B cell (primary cell): Measurements from ENCODE around the gene UGT1A4. TPM values are rescaled to one million over a fixed set of nuclear protein-coding genes. Genes with fewer than 3 reads are reported as not detected.

Experiments
- ATAC-seq: fragments of 200-7000 bp; cut with Tn5 transposase; one replicate; pipeline ENCODE4 v1.10.0; 2021; ENCODE audit warnings: low read depth, mild to moderate bottlenecking, moderate number of reproducible peaks, moderate library complexity
- CTCF ChIA-PET: fragments of 350-600 bp; sonication (Branson Sonifier 250); formaldehyde crosslinking; loops from one replicate; lab custom pipeline; 2021; ENCODE audit warnings: antibody characterized with exemption, inconsistent platforms; lab: Charles Lee
- POLR2A ChIA-PET: fragments of 350-600 bp; sonication (Branson Sonifier 250); formaldehyde crosslinking; loops from one replicate; lab custom pipeline; 2021; ENCODE audit warnings: antibody characterized with exemption; lab: Charles Lee
- DNase-seq: peaks from one replicate; pipeline ENCODE4 v3.0.0; 2013
- H2AFZ ChIP-seq: 2 replicates; pipeline ENCODE4 v1.6.1; 2012; ENCODE audit warnings: mild to moderate bottlenecking, low read depth, low read length; ENCODE audit not compliant: insufficient read depth, poor library complexity, severe bottlenecking
- H3K27ac ChIP-seq, 2 donors: 1 replicate in 1 of 2; 2 replicates in 1 of 2; pipeline ENCODE4 v1.5.1; 2012 to 2013; ENCODE audit warnings: low read length in 2 of 2, mild to moderate bottlenecking in 2 of 2, moderate library complexity in 1 of 2
- H3K27me3 ChIP-seq, 4 experiments: fragments of 200-600 bp in 1 of 4; sonication (generic) in 1 of 4; replicated peaks in 1 of 4; 1 replicate in 2 of 4; 2 replicates in 2 of 4; pipeline versions ENCODE4 v1.6.1 to v1.7.0; 2013 to 2016; ENCODE audit warnings: low read length in 3 of 4, mild to moderate bottlenecking in 2 of 4, mixed read lengths in 1 of 4, moderate library complexity in 1 of 4; ENCODE audit not compliant: insufficient read depth in 4 of 4, control insufficient read depth in 3 of 4; ENCODE audit errors: control extremely low read depth in 1 of 4
- H3K36me3 ChIP-seq, 2 experiments: replicated peaks in 1 of 2; 1 replicate in 1 of 2; 2 replicates in 1 of 2; pipeline versions ENCODE4 v1.6.1 to v1.7.1; 2013; ENCODE audit warnings: low read length in 1 of 2; ENCODE audit not compliant: insufficient read depth in 2 of 2, control insufficient read depth in 1 of 2; ENCODE audit errors: control extremely low read depth in 1 of 2, extremely low read depth in 1 of 2
- H3K4me1 ChIP-seq, 2 donors: fragments of 200-600 bp in 1 of 2; sonication (generic) in 1 of 2; 1 replicate in 1 of 2; 2 replicates in 1 of 2; pipeline versions ENCODE4 v1.5.1 to v1.6.1; 2013 to 2017; ENCODE audit warnings: low read length in 2 of 2; ENCODE audit not compliant: control insufficient read depth in 2 of 2, insufficient read depth in 2 of 2
- H3K4me2 ChIP-seq: replicated peaks from 2 replicates; pipeline ENCODE3; 2012; ENCODE audit warnings: mild to moderate bottlenecking, low read depth, low read length; ENCODE audit not compliant: poor library complexity, severe bottlenecking
- H3K4me3 ChIP-seq, 5 experiments: fragments of 200-600 bp in 1 of 5; sonication (generic) in 1 of 5; 1 replicate in 3 of 5; 2 replicates in 2 of 5; pipeline versions ENCODE4 v1.5.1 to v1.7.0; 2011 to 2016; ENCODE audit warnings: low read length in 4 of 5, mild to moderate bottlenecking in 4 of 5, low read depth in 2 of 5, control low read depth in 1 of 5, moderate library complexity in 1 of 5; ENCODE audit not compliant: insufficient read depth in 1 of 5; ENCODE audit errors: control extremely low read depth in 1 of 5, extremely low read depth in 1 of 5
- H3K79me2 ChIP-seq: fragments of 200-600 bp; sonication (generic); one replicate; pipeline ENCODE4 v1.6.0; 2016; ENCODE audit warnings: low read length; ENCODE audit not compliant: control insufficient read depth, insufficient read depth
- H3K9ac ChIP-seq: fragments of 200-600 bp; sonication (generic); 2 replicates; pipeline ENCODE4 v1.6.1; 2017; ENCODE audit warnings: mild to moderate bottlenecking, low read length, moderate library complexity
- H3K9me3 ChIP-seq, 3 donors: one replicate each; pipeline versions ENCODE4 v1.6.1 to v1.7.1; 2013; ENCODE audit warnings: low read length in 2 of 3; ENCODE audit not compliant: control insufficient read depth in 2 of 3, insufficient read depth in 1 of 3; ENCODE audit errors: control extremely low read depth in 1 of 3
- H4K20me1 ChIP-seq: 2 replicates; pipeline ENCODE4 v1.6.0; 2012; ENCODE audit warnings: mild to moderate bottlenecking, low read length; ENCODE audit not compliant: insufficient read depth, control insufficient read depth, poor library complexity, severe bottlenecking
- H3K27ac Mint-ChIP-seq: one replicate; pipeline ENCODE4 v1.8.0; 2021; ENCODE audit warnings: mixed read lengths
- H3K27me3 Mint-ChIP-seq: one replicate; pipeline ENCODE4 v1.8.0; 2021; ENCODE audit warnings: mixed read lengths
- H3K4me1 Mint-ChIP-seq: one replicate; pipeline ENCODE4 v1.8.0; 2021; ENCODE audit warnings: mixed read lengths
- H3K4me3 Mint-ChIP-seq: one replicate; pipeline ENCODE4 v1.8.0; 2021; ENCODE audit warnings: mixed read lengths
- H3K9me3 Mint-ChIP-seq: one replicate; pipeline ENCODE4 v1.8.0; 2022; ENCODE audit warnings: mixed read lengths; ENCODE audit not compliant: insufficient read depth
- EZH2 ChIP-seq: IDR thresholded peaks from 2 replicates; pipeline ENCODE4 v1.6.1; 2012; ENCODE audit warnings: borderline replicate concordance, low read depth, mild to moderate bottlenecking, moderate library complexity, low read length; ENCODE audit not compliant: insufficient read depth, poor library complexity, severe bottlenecking
- WGBS: methylation state at CpG from one replicate; pipeline ENCODE4 v1.1.5; 2013; ENCODE audit warnings: missing lambda C conversion rate; ENCODE audit not compliant: insufficient coverage; 5-methylcytosine and 5-hydroxymethylcytosine counted together
- intact Hi-C: fragments of 100-400 bp; cut with micrococcal nuclease; formaldehyde crosslinking; loops from one replicate; pipeline ENCODE4 v1.10.0; 2022
- polyA minus RNA-seq: library from RNA; depleted of rRNA, polyadenylated mRNA; stranded (reverse); fragments of >200 nt; gene quantifications from 2 replicates; pipeline ENCODE4 v1.2.3, GENCODE V29; 2012
- polyA plus RNA-seq: library from polyadenylated mRNA; depleted of rRNA; stranded (reverse); fragments of >200 nt; gene quantifications from 2 replicates; pipeline ENCODE4 v1.2.3, GENCODE V29; 2012
- total RNA-seq, 2 donors: library from RNA; stranded (reverse); fragments of 120-200 nt in 1 of 2; gene quantifications; 1 replicate in 1 of 2; 2 replicates in 1 of 2; pipeline versions ENCODE4 v1.2.3 to v1.2.4, GENCODE V29; 2013 to 2022
- TF ChIP-seq, protein P1 (sequence below): fragments of 200-600 bp; IDR thresholded peaks from one replicate; pipeline ENCODE4 v1.8.0; 2022; ENCODE audit warnings: antibody characterized with exemption, mild to moderate bottlenecking

The UGT1A4 gene
- not detected in 2 replicates for total RNA-seq
- total RNA-seq (2013), result not detected
- not detected in 2 replicates for polyA plus RNA-seq
- not detected in 2 replicates for polyA minus RNA-seq

DNA sequence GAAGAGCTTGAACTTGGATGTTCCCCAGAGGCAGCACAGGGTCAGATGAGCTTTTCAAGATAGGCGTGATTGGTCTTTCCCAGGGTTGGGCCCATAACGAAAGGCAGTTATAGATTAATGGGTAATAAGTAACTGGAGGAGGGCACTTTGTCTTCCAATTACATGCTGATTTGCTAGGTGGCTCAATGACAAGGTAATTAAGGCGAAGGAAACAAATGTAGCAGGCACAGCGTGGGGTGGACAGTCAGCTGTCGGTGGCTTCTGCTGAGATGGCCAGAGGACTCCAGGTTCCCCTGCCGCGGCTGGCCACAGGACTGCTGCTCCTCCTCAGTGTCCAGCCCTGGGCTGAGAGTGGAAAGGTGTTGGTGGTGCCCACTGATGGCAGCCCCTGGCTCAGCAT lies at the start of gene UGT1A4:
TSS of gene UGT1A4 (plus strand) at position 185 of the 400 bp plus-strand sequence. CDS start at position 270, 85 bp downstream.
- Histone ChIP-seq H2AFZ (no peak within 1 kb of the TSS), H3K9me3 (no peaks in the 10 kb centered on the region), H3K4me1 (no peaks in the 10 kb centered on the region), H3K4me2 (no peak within 1 kb of the TSS), H4K20me1 (no peaks in the 10 kb centered on the region), H3K27me3 (peaks cover 0 to 8% (median 1%) of the 10 kb centered on the region in 4 experiments), H3K4me3 (no peak within 1 kb of the TSS), H3K9ac (no peak within 1 kb of the TSS), H3K27ac (no peak within 1 kb of the TSS), H3K36me3 (no peaks in the 10 kb centered on the region), H3K79me2 (no peaks in the 10 kb centered on the region)
- DNase-seq (no peak), ATAC-seq (no peak)
- ChIA-PET CTCF (interaction anchor here (0.6 kb wide), 1 partner anchor 14 kb away, joined by 3 read pairs; no protein-coding TSS in a partner anchor), POLR2A (no interaction called here)
- WGBS, result 88% methylated on average over 7 of the region's 7 CpGs
- Mint-ChIP-seq H3K27ac (no peak within 1 kb of the TSS), H3K4me1 (no peaks in the 10 kb centered on the region), H3K4me3 (no peak within 1 kb of the TSS), H3K9me3 (no peaks in the 10 kb centered on the region), H3K27me3 (peaks cover 36% of the 10 kb centered on the region)
- intact Hi-C loops, result no loop called here
- TF ChIP-seq, protein P1, sequence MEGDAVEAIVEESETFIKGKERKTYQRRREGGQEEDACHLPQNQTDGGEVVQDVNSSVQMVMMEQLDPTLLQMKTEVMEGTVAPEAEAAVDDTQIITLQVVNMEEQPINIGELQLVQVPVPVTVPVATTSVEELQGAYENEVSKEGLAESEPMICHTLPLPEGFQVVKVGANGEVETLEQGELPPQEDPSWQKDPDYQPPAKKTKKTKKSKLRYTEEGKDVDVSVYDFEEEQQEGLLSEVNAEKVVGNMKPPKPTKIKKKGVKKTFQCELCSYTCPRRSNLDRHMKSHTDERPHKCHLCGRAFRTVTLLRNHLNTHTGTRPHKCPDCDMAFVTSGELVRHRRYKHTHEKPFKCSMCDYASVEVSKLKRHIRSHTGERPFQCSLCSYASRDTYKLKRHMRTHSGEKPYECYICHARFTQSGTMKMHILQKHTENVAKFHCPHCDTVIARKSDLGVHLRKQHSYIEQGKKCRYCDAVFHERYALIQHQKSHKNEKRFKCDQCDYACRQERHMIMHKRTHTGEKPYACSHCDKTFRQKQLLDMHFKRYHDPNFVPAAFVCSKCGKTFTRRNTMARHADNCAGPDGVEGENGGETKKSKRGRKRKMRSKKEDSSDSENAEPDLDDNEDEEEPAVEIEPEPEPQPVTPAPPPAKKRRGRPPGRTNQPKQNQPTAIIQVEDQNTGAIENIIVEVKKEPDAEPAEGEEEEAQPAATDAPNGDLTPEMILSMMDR, result no peak
- TF ChIP-seq EZH2, result no peak

DNA sequence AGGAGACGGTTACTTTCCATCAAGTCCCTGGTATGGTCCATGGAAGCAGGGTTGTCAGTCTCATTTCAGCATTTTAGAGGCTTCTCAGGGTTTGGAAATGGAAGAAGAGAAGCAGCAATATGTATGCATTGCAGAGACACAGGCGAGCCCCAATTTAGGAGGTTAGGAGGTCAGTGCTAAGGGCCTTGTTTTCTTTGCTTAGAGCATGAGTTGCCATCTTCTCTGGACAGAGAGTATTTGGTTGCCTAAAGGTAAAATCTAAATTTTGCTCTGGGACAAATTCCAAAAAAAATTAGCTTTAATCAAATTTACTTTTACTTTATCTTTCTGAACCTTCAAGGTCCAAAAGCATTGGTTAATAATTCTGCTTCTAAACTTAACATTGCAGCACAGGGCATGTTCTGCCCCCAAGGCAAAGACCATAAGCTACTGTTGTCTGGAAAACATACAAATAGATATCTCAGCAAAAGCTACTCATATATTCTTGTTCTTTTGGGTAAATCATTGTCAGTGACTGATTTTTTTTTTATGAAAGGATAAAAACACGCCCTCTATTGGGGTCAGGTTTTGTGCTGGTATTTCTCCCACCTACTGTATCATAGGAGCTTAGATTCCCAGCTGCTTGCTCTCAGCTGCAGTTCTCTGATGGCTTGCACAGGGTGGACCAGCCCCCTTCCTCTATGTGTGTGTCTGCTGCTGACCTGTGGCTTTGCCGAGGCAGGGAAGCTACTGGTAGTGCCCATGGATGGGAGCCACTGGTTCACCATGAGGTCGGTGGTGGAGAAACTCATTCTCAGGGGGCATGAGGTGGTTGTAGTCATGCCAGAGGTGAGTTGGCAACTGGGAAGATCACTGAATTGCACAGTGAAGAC lies 47.0 kb upstream of the UGT1A4 start, which contains the start of gene UGT1A9:
TSS of gene UGT1A9 (plus strand) at position 609 of the 872 bp plus-strand sequence. CDS start at position 646, 37 bp downstream.
- no peaks in the 10 kb centered on the region for H4K20me1 ChIP-seq
- POLR2A ChIA-PET, result no interaction called here
- no peak within 1 kb of the TSS for H3K27ac ChIP-seq
- no peak for TF ChIP-seq EZH2
- TF ChIP-seq, protein P1, result no peak
- 90% methylated on average over 3 of the region's 5 CpGs for WGBS
- H2AFZ ChIP-seq, result no peak within 1 kb of the TSS
- peaks cover 23% of the 10 kb centered on the region for H3K27me3 Mint-ChIP-seq
- ATAC-seq, result no peak
- no peak for DNase-seq
- no peaks in the 10 kb centered on the region for H3K36me3 ChIP-seq
- no peaks in the 10 kb centered on the region for H3K9me3 ChIP-seq
- H3K9me3 Mint-ChIP-seq, result no peaks in the 10 kb centered on the region
- peaks cover 0 to 3% (median 0%) of the 10 kb centered on the region in 4 experiments for H3K27me3 ChIP-seq
- H3K4me2 ChIP-seq, result no peak within 1 kb of the TSS
- CTCF ChIA-PET, result no interaction called here
- H3K27ac Mint-ChIP-seq, result no peak within 1 kb of the TSS
- no peaks in the 10 kb centered on the region for H3K4me1 Mint-ChIP-seq
- H3K9ac ChIP-seq, result no peak within 1 kb of the TSS
- H3K4me1 ChIP-seq, result no peaks in the 10 kb centered on the region
- no peak within 1 kb of the TSS for H3K4me3 Mint-ChIP-seq
- no peaks in the 10 kb centered on the region for H3K79me2 ChIP-seq
- H3K4me3 ChIP-seq, result no peak within 1 kb of the TSS
- intact Hi-C loops, result no loop called here
